A549 (cell line): ENCODE measurements around the gene ITGA11. TPM values are rescaled to one million over a fixed set of nuclear protein-coding genes. Genes with fewer than 3 reads are reported as not detected.
A peak's percentile ranks its signal among the peaks of the same experiment; 100 is the strongest.

ENCODE experiments used
- ATAC-seq, 2 experiments: fragments of 200-7000 bp in 1 of 2; fragments of >200 bp in 1 of 2; cut with Nextera tagmentation in 1 of 2; cut with Tn5 transposase in 1 of 2; 3 replicates each; pipeline versions ENCODE4 v1.8.0 to v1.9.1; 2018 to 2020; ENCODE audit warnings: mild to moderate bottlenecking in 1 of 2, moderate library complexity in 1 of 2
- CTCF ChIA-PET: fragments of 300-600 bp; sonication (Branson Sonifier 250); formaldehyde crosslinking; extraction: SDS; loops from one replicate; lab custom pipeline; 2021; ENCODE audit warnings: antibody characterized with exemption, inconsistent platforms; lab: Yijun Ruan, JAX
- POLR2A ChIA-PET: fragments of 350-600 bp; formaldehyde crosslinking; extraction: SDS; loops from one replicate; lab custom pipeline; 2021; ENCODE audit warnings: antibody characterized with exemption, inconsistent platforms; lab: Yijun Ruan, JAX
- DNase-seq, 2 experiments: peaks; one replicate each; pipeline versions ENCODE4 v3.0.0 to v3.0.0-alpha.2; 2011 to 2016; ENCODE audit warnings: low read depth in 1 of 2, low spot score in 1 of 2
- FAIRE-seq: peaks from 2 replicates; lab custom pipeline; 2011; peaks lifted over from hg19 to GRCh38; lab: Jason Lieb, UNC
- H3K27ac ChIP-seq, 2 experiments: fragments of >200 bp; sonication (Bioruptor Twin); formaldehyde crosslinking; 3 replicates each; pipeline ENCODE4 v1.5.1; 2016 to 2017
- H3K4me1 ChIP-seq: fragments of >200 bp; sonication (Bioruptor Twin); formaldehyde crosslinking; 3 replicates; pipeline ENCODE4 v1.6.1; 2016
- H3K4me2 ChIP-seq: fragments of >200 bp; sonication (Bioruptor Twin); formaldehyde crosslinking; 3 replicates; pipeline ENCODE4 v1.6.1; 2016
- H3K4me3 ChIP-seq: fragments of >200 bp; sonication (Bioruptor Twin); formaldehyde crosslinking; 3 replicates; pipeline ENCODE4 v1.5.1; 2016
- H3K9me3 ChIP-seq: fragments of >200 bp; sonication (Bioruptor Twin); formaldehyde crosslinking; 3 replicates; pipeline ENCODE4 v1.6.1; 2016
- CBX2 ChIP-seq: fragments of 200-600 bp; sonication (generic); IDR thresholded peaks from 2 replicates; pipeline ENCODE4 v1.6.1; 2016; ENCODE audit warnings: low read depth, mild to moderate bottlenecking, borderline replicate concordance
- CBX8 ChIP-seq: fragments of 200-600 bp; sonication (generic); IDR thresholded peaks from 2 replicates; pipeline ENCODE4 v1.6.1; 2016
- CTCF ChIP-seq: fragments of >200 bp; sonication (Bioruptor Twin); formaldehyde crosslinking; IDR thresholded peaks from 3 replicates; pipeline ENCODE4 v1.5.1; 2016
- EHMT2 ChIP-seq: fragments of 200-600 bp; sonication (generic); IDR thresholded peaks from 2 replicates; pipeline ENCODE4 v1.6.1; 2016; ENCODE audit warnings: antibody characterized with exemption, low read depth, mild to moderate bottlenecking, moderate library complexity
- EP300 ChIP-seq, 2 experiments: fragments of >200 bp; sonication (Bioruptor Twin); formaldehyde crosslinking; IDR thresholded peaks; 2 replicates in 1 of 2; 3 replicates in 1 of 2; pipeline ENCODE4 v1.6.1; 2016 to 2017
- ESRRA ChIP-seq: fragments of 150-350 bp; IDR thresholded peaks from 2 replicates; pipeline ENCODE4 v1.6.1; 2014; ENCODE audit warnings: mild to moderate bottlenecking, low read length, borderline replicate concordance
- FOSL2 ChIP-seq, 2 experiments: fragments of 450-650 bp in 1 of 2; fragments of >200 bp in 1 of 2; sonication (Bioruptor Twin) in 1 of 2; formaldehyde crosslinking; IDR thresholded peaks; 2 replicates each; pipeline versions ENCODE4 v1.5.0 to v1.6.1; 2016 to 2020; ENCODE audit warnings: mild to moderate bottlenecking in 1 of 2, moderate library complexity in 1 of 2
- HDAC2 ChIP-seq: fragments of 200-600 bp; sonication (generic); IDR thresholded peaks from 2 replicates; pipeline ENCODE4 v1.6.1; 2016
- HOXA7 ChIP-seq: fragments of 250-450 bp; sonication (Bioruptor Pico); IDR thresholded peaks from 2 replicates; pipeline ENCODE4 v1.5.0; 2020; ENCODE audit warnings: mild to moderate bottlenecking, moderate library complexity
- HOXB5 ChIP-seq: fragments of 250-450 bp; sonication (Bioruptor Pico); IDR thresholded peaks from 2 replicates; pipeline ENCODE4 v1.5.0; 2020; ENCODE audit warnings: mild to moderate bottlenecking, moderate library complexity
- JUNB ChIP-seq: fragments of >200 bp; sonication (Bioruptor Twin); formaldehyde crosslinking; IDR thresholded peaks from 2 replicates; pipeline ENCODE4 v1.6.1; 2016
- PHF8 ChIP-seq: fragments of 200-600 bp; sonication (generic); IDR thresholded peaks from 2 replicates; pipeline ENCODE4 v1.6.1; 2016; ENCODE audit warnings: low read depth, mild to moderate bottlenecking, antibody characterized with exemption, moderate library complexity, borderline replicate concordance
- POLR2AphosphoS2 ChIP-seq: conservative IDR thresholded peaks from 2 replicates; pipeline ENCODE4 v1.6.1; 2012; ENCODE audit warnings: low read length, improper control_type of control experiment, inconsistent platforms
- RAD21 ChIP-seq, 2 experiments: fragments of >200 bp in 1 of 2; sonication (Bioruptor Twin) in 1 of 2; formaldehyde crosslinking in 1 of 2; IDR thresholded peaks in 1 of 2; conservative IDR thresholded peaks in 1 of 2; 2 replicates in 1 of 2; 3 replicates in 1 of 2; pipeline ENCODE4 v1.6.1; 2012 to 2018; ENCODE audit warnings: inconsistent platforms in 1 of 2
- REST ChIP-seq: fragments of 200-600 bp; sonication (generic); IDR thresholded peaks from 2 replicates; pipeline ENCODE4 v1.6.1; 2016; ENCODE audit warnings: antibody characterized with exemption, mild to moderate bottlenecking, moderate library complexity
- SMC3 ChIP-seq: fragments of >200 bp; sonication (Bioruptor Twin); formaldehyde crosslinking; IDR thresholded peaks from 3 replicates; pipeline ENCODE4 v1.6.1; 2018; ENCODE audit warnings: inconsistent platforms
- TFCP2L1 ChIP-seq: fragments of 250-450 bp; sonication (Bioruptor Pico); IDR thresholded peaks from 2 replicates; pipeline ENCODE4 v1.5.0; 2021; ENCODE audit warnings: mild to moderate bottlenecking
- ZC3H11A ChIP-seq: fragments of 450-650 bp; IDR thresholded peaks from 2 replicates; pipeline ENCODE4 v1.6.1; 2014; ENCODE audit warnings: antibody characterized with exemption, mild to moderate bottlenecking
- ZFP36 ChIP-seq: fragments of 450-650 bp; IDR thresholded peaks from 2 replicates; pipeline ENCODE4 v1.6.1; 2014; ENCODE audit warnings: borderline replicate concordance; ENCODE audit not compliant: partially characterized antibody
- WGBS: methylation state at CpG from one replicate; pipeline ENCODE4 v1.1.6; 2017; ENCODE audit errors: missing lambda C conversion rate; 5-methylcytosine and 5-hydroxymethylcytosine counted together
- polyA plus RNA-seq, 4 experiments: library from polyadenylated mRNA; depleted of rRNA in 3 of 4; stranded (reverse); fragments of >200 nt; fragmentation: RNase III in 1 of 4; extraction: RNeasy Plus Mini Kit Qiagen cat#74134 plus additional on column Dnase treatment in 1 of 4; gene quantifications; 2 replicates in 3 of 4; 3 replicates in 1 of 4; pipeline ENCODE4 v1.2.3, GENCODE V29; 2011 to 2017
- TF ChIP-seq, protein P1 (sequence below): fragments of >200 bp; sonication (Bioruptor Twin); formaldehyde crosslinking; IDR thresholded peaks from 2 replicates; pipeline ENCODE4 v1.6.1; 2016
- TF ChIP-seq, protein P2 (sequence below): fragments of 250-450 bp; sonication (Bioruptor Pico); IDR thresholded peaks from 2 replicates; pipeline ENCODE4 v1.5.0; 2020; ENCODE audit warnings: low read depth, mild to moderate bottlenecking, moderate library complexity

Gene ITGA11
- polyA plus RNA-seq, 2 of the 4 experiments (the other 2 are of a cell fraction) = 8.3 to 17.2 TPM

DNA sequence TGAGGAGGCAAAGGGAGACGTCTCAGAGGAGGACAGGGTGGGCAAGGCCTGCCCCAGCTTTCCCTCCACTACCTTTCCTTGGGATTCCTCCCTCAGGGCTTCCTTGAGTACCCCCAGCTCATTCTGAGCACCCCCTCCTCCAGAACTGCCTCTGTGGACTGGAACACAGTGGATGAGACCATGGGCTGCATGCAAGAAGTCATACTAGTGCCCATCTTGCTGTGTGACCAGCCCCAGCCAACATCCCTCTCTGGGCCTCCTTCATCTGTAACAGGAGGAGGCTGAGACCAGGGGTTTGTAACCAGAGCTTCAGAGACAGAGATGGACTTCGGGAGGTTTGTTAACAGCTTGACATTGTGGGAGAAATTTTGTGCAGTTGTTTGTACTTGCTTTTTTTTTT lies 128.8 kb downstream of the ITGA11 start:
- TF ChIP-seq ESRRA = no peak
- peak; percentile 10 for TF ChIP-seq ZFP36
- WGBS = 71% methylated on average over 2 of the region's 2 CpGs
- Histone ChIP-seq H3K27ac (no peak overlapping the region), H3K4me1 (peaks cover 38% of the 10 kb centered on the region), H3K4me2 (no peak overlapping the region), H3K4me3 (no peak overlapping the region), H3K9me3 (no peaks in the 10 kb centered on the region)
- FAIRE-seq (no peak), ATAC-seq (no peak), DNase-seq (no peak)
- ChIA-PET CTCF (interaction anchor here (0.6 to 7.2 kb wide), 12 partner anchors 11 to 622 kb away, joined by 3 to 189 read pairs (median 10); no protein-coding TSS in a partner anchor), POLR2A (no interaction called here)

DNA sequence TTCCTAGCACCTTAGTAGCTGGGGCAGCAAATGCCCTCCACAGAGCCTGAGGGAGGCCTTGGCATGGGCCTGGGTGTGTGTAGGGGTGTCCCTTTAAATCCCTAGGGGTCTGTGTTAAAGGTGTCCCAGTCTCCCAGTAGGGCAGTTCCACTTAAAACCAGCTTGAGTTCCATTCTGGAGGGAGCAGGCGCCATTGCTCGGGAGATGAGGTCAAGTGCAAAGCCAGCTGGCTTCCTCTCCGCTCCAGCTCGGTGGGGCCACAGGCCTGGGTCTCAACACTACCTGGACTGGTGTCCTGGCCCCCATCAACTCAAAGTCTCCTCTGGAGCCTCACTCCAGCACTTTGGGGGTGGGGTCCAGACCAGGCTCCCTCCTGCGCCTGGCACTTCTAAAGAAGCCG lies 129.2 kb downstream of the ITGA11 start:
- FAIRE-seq = no peak
- Histone ChIP-seq H3K27ac (no peak overlapping the region), H3K4me1 (peaks cover 38% of the 10 kb centered on the region), H3K9me3 (no peaks in the 10 kb centered on the region), H3K4me3 (no peak overlapping the region), H3K4me2 (no peak overlapping the region)
- ChIA-PET CTCF (interaction anchor here (0.6 to 7.2 kb wide), 12 partner anchors 11 to 573 kb away, joined by 3 to 189 read pairs (median 10); partner anchors contain the start of gene FEM1B), POLR2A (no interaction called here)
- WGBS = 98% methylated on average over 6 of the region's 6 CpGs
- ATAC-seq = no peak
- TF ChIP-seq TFCP2L1 = no peak
- no peak for TF ChIP-seq FOSL2 (IDR thresholded peaks at IDR 0.05)
- TF ChIP-seq FOSL2 (CRISPR knock-in tag; IDR thresholded peaks at IDR 0.05) = no peak
- no peak for TF ChIP-seq EP300 (IDR thresholded peaks at IDR 0.05)
- no peak for TF ChIP-seq POLR2AphosphoS2
- TF ChIP-seq ZFP36 = no peak
- TF ChIP-seq EHMT2 = no peak
- no peak for TF ChIP-seq RAD21 (conservative IDR thresholded peaks at IDR 0.05 in 1 of 2, IDR thresholded peaks at IDR 0.05 in 1 of 2)
- TF ChIP-seq HDAC2 = no peak
- TF ChIP-seq HOXA7 (CRISPR knock-in tag) = no peak
- TF ChIP-seq SMC3 = no peak
- TF ChIP-seq, protein P1, sequence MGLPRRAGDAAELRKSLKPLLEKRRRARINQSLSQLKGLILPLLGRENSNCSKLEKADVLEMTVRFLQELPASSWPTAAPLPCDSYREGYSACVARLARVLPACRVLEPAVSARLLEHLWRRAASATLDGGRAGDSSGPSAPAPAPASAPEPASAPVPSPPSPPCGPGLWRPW = no peak
- TF ChIP-seq REST = no peak
- no peak for TF ChIP-seq HOXB5 (CRISPR knock-in tag)
- no peak for TF ChIP-seq PHF8
- TF ChIP-seq JUNB = no peak
- TF ChIP-seq CBX2 = no peak
- no peak for TF ChIP-seq CTCF
- TF ChIP-seq CBX8 = no peak
- TF ChIP-seq, protein P2, sequence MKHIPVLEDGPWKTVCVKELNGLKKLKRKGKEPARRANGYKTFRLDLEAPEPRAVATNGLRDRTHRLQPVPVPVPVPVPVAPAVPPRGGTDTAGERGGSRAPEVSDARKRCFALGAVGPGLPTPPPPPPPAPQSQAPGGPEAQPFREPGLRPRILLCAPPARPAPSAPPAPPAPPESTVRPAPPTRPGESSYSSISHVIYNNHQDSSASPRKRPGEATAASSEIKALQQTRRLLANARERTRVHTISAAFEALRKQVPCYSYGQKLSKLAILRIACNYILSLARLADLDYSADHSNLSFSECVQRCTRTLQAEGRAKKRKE (CRISPR knock-in tag) = no peak
- no peak for TF ChIP-seq ZC3H11A
- no peak for DNase-seq
